ENCODE results near the gene XRN1. TPM values are rescaled to one million over a fixed set of nuclear protein-coding genes. Genes with fewer than 3 reads are reported as not detected.

XRN1 gene
- total RNA-seq, 1 donor from 2014 or later: 36.7 TPM

GRCh38 chr3:142481196-142481595 lies 33.4 kb upstream of the XRN1 start:
- Histone ChIP-seq H3K79me2 (ENCODE audit: insufficient read depth, low read length) (no peaks in the 10 kb centered on the region), H3K9ac (ENCODE audit: low read length) (no peak overlapping the region), H3K27me3 (ENCODE audit: insufficient read depth, low read length) (no peaks in the 10 kb centered on the region), H3K4me3 (ENCODE audit: insufficient read depth, low read depth, low read length) (no peak overlapping the region), H3K27ac (ENCODE audit: low read depth, low read length) (no peak overlapping the region), H4K20me1 (ENCODE audit: insufficient read depth, low read length) (no peaks in the 10 kb centered on the region), H3K36me3 (ENCODE audit: insufficient read depth, low read length) (peaks cover 12% of the 10 kb centered on the region), H2AFZ (ENCODE audit: low read depth, low read length) (no peak overlapping the region), H3K4me2 (ENCODE audit: low read length) (no peak overlapping the region), H3K9me3 (ENCODE audit: insufficient read depth, low read depth, low read length) (peaks cover 7% of the 10 kb centered on the region), H3K4me1 (ENCODE audit: insufficient read depth, low read length) (no peaks in the 10 kb centered on the region)
- peaks cover 42% of the 10 kb centered on the region for H3K36me3 Mint-ChIP-seq (ENCODE audit: low read depth, unreplicated experiment)
- H3K4me3 Mint-ChIP-seq (ENCODE audit: unreplicated experiment): no peak overlapping the region
- no peak for FAIRE-seq
- H3K27me3 Mint-ChIP-seq (ENCODE audit: low read depth, unreplicated experiment): no peaks in the 10 kb centered on the region
- H3K4me1 Mint-ChIP-seq (ENCODE audit: low read depth, unreplicated experiment): no peaks in the 10 kb centered on the region
- H3K27ac Mint-ChIP-seq (ENCODE audit: unreplicated experiment): no peak overlapping the region
- DNase-seq (ENCODE audit: low read depth): no peak
- no peak for TF ChIP-seq EZH2 (IDR thresholded peaks at IDR 0.05; ENCODE audit: insufficient read depth, low read length)
- TF ChIP-seq CTCF (IDR thresholded peaks at IDR 0.05; ENCODE audit: insufficient read depth, low read depth, low read length): no peak
- peaks cover 29% of the 10 kb centered on the region for H3K9me3 Mint-ChIP-seq (ENCODE audit: unreplicated experiment)

GRCh38 chr3:142470826-142471225 lies 23.0 kb upstream of the XRN1 start:
- no peak overlapping the region for H3K4me2 ChIP-seq (ENCODE audit: low read length)
- Mint-ChIP-seq H3K36me3 (ENCODE audit: low read depth, unreplicated experiment) (peaks cover 7% of the 10 kb centered on the region), H3K27ac (ENCODE audit: unreplicated experiment) (no peak overlapping the region), H3K4me1 (ENCODE audit: low read depth, unreplicated experiment) (no peaks in the 10 kb centered on the region), H3K4me3 (ENCODE audit: unreplicated experiment) (no peak overlapping the region), H3K9me3 (ENCODE audit: unreplicated experiment) (no peaks in the 10 kb centered on the region), H3K27me3 (ENCODE audit: low read depth, unreplicated experiment) (no peaks in the 10 kb centered on the region)
- H2AFZ ChIP-seq (ENCODE audit: low read depth, low read length): no peak overlapping the region
- no peaks in the 10 kb centered on the region for H3K4me1 ChIP-seq (ENCODE audit: insufficient read depth, low read length)
- H3K27me3 ChIP-seq (ENCODE audit: insufficient read depth, low read length): no peaks in the 10 kb centered on the region
- H4K20me1 ChIP-seq (ENCODE audit: insufficient read depth, low read length): no peaks in the 10 kb centered on the region
- DNase-seq (ENCODE audit: low read depth) (no peak), FAIRE-seq (no peak)
- TF ChIP-seq CTCF (IDR thresholded peaks at IDR 0.05; ENCODE audit: insufficient read depth, low read depth, low read length) (no peak), EZH2 (IDR thresholded peaks at IDR 0.05; ENCODE audit: insufficient read depth, low read length) (no peak)
- no peak overlapping the region for H3K4me3 ChIP-seq (ENCODE audit: insufficient read depth, low read depth, low read length)
- H3K9ac ChIP-seq (ENCODE audit: low read length): no peak overlapping the region
- H3K36me3 ChIP-seq (ENCODE audit: insufficient read depth, low read length): no peaks in the 10 kb centered on the region
- H3K9me3 ChIP-seq (ENCODE audit: insufficient read depth, low read depth, low read length): no peaks in the 10 kb centered on the region
- no peak overlapping the region for H3K27ac ChIP-seq (ENCODE audit: low read depth, low read length)
- H3K79me2 ChIP-seq (ENCODE audit: insufficient read depth, low read length): no peaks in the 10 kb centered on the region

GRCh38 chr3:142468456-142468855 lies 20.6 kb upstream of the XRN1 start:
- H3K9ac ChIP-seq (ENCODE audit: low read length): no peak overlapping the region

More at GRCh38 chr3:142468456-142468855, 20.6 kb upstream of the XRN1 start:
- no peaks in the 10 kb centered on the region for H3K9me3 ChIP-seq (ENCODE audit: insufficient read depth, low read depth, low read length)
- H3K36me3 ChIP-seq (ENCODE audit: insufficient read depth, low read length): no peaks in the 10 kb centered on the region
- Mint-ChIP-seq H3K4me3 (ENCODE audit: unreplicated experiment) (no peak overlapping the region), H3K4me1 (ENCODE audit: low read depth, unreplicated experiment) (no peaks in the 10 kb centered on the region), H3K36me3 (ENCODE audit: low read depth, unreplicated experiment) (peaks cover 3% of the 10 kb centered on the region), H3K27ac (ENCODE audit: unreplicated experiment) (no peak overlapping the region), H3K27me3 (ENCODE audit: low read depth, unreplicated experiment) (no peaks in the 10 kb centered on the region), H3K9me3 (ENCODE audit: unreplicated experiment) (no peaks in the 10 kb centered on the region)
- no peak overlapping the region for H2AFZ ChIP-seq (ENCODE audit: low read depth, low read length)
- no peak for DNase-seq (ENCODE audit: low read depth)
- H3K27ac ChIP-seq (ENCODE audit: low read depth, low read length): no peak overlapping the region
- H3K4me2 ChIP-seq (ENCODE audit: low read length): no peak overlapping the region
- TF ChIP-seq EZH2 (IDR thresholded peaks at IDR 0.05; ENCODE audit: insufficient read depth, low read length) (no peak), CTCF (IDR thresholded peaks at IDR 0.05; ENCODE audit: insufficient read depth, low read depth, low read length) (no peak)
- H4K20me1 ChIP-seq (ENCODE audit: insufficient read depth, low read length): no peaks in the 10 kb centered on the region
- no peaks in the 10 kb centered on the region for H3K27me3 ChIP-seq (ENCODE audit: insufficient read depth, low read length)
- H3K4me3 ChIP-seq (ENCODE audit: insufficient read depth, low read depth, low read length): no peak overlapping the region
- no peaks in the 10 kb centered on the region for H3K4me1 ChIP-seq (ENCODE audit: insufficient read depth, low read length)
- H3K79me2 ChIP-seq (ENCODE audit: insufficient read depth, low read length): no peaks in the 10 kb centered on the region
- FAIRE-seq: no peak
